Mammary epithelial cell (primary cell): ENCODE measurements around the gene AGAP1.

Experiments
- CTCF ChIP-seq, 2 donors: IDR thresholded peaks in 1 of 2; conservative IDR thresholded peaks in 1 of 2; 2 replicates each; pipeline ENCODE4 v1.5.1; 2011 to 2012; ENCODE audit warnings: inconsistent platforms in 2 of 2, low read length in 2 of 2, mild to moderate bottlenecking in 2 of 2, control low read depth in 1 of 2, low read depth in 1 of 2; ENCODE audit not compliant: insufficient read depth in 1 of 2; ENCODE audit errors: extremely low read depth in 1 of 2
- EZH2 ChIP-seq: IDR thresholded peaks from 2 replicates; pipeline ENCODE4 v1.6.1; 2012; ENCODE audit warnings: low read length, inconsistent platforms, borderline replicate concordance

GRCh38 chr2:236119476-236119875 lies 625.6 kb downstream of the AGAP1 start:
- TF ChIP-seq EZH2, result no peak
- no peak for TF ChIP-seq CTCF (conservative IDR thresholded peaks at IDR 0.05 in 1 of 2, IDR thresholded peaks at IDR 0.05 in 1 of 2; ENCODE audit: extremely low read depth in 1 of 2, insufficient read depth in 1 of 2, low read depth in 1 of 2, low read length in 2 of 2)
